GM12864 (cell line): ENCODE data around the gene SLC22A17.

ENCODE experiments used
- DNase-seq: peaks from one replicate; pipeline ENCODE4 v3.0.0-alpha.2; 2011; ENCODE audit warnings: low read depth
- H3K4me3 ChIP-seq: 2 replicates; pipeline ENCODE4 v1.5.1; 2011; ENCODE audit warnings: mild to moderate bottlenecking, low read depth, low read length, control low read depth
- CTCF ChIP-seq: IDR thresholded peaks from 2 replicates; pipeline ENCODE4 v1.5.1; 2011; ENCODE audit warnings: low read depth, mild to moderate bottlenecking, moderate library complexity, low read length, control low read depth, inconsistent platforms; ENCODE audit errors: missing control alignments

Gene SLC22A17

DNA sequence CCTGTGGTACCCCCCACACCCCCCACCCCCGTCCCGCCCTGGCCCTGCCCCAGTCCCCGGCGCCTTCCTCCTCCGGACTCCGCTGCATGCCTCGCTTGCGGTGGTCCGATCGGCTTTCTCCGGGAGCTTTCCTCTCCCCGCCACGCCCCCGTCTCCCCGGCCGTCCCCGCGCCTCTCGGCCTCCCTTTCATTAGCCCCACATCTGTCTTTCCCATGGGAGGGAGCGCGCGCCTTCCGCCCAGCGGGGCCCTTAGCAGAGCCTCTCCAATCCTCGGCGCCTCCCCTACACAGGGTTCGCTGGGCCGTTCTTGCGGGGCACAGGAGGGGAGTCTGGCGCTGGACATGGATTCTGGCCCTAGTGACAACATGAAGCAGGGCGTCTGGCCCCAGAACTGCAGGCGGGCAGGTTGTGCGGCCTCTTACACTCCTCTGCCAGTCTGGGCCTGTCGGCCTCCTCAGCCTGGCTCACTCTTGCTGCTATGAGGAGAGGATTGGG is 13.8 kb upstream of the SLC22A17 start:
- no peak for DNase-seq
- TF ChIP-seq CTCF, result no peak
- H3K4me3 ChIP-seq, result no peak overlapping the region

DNA sequence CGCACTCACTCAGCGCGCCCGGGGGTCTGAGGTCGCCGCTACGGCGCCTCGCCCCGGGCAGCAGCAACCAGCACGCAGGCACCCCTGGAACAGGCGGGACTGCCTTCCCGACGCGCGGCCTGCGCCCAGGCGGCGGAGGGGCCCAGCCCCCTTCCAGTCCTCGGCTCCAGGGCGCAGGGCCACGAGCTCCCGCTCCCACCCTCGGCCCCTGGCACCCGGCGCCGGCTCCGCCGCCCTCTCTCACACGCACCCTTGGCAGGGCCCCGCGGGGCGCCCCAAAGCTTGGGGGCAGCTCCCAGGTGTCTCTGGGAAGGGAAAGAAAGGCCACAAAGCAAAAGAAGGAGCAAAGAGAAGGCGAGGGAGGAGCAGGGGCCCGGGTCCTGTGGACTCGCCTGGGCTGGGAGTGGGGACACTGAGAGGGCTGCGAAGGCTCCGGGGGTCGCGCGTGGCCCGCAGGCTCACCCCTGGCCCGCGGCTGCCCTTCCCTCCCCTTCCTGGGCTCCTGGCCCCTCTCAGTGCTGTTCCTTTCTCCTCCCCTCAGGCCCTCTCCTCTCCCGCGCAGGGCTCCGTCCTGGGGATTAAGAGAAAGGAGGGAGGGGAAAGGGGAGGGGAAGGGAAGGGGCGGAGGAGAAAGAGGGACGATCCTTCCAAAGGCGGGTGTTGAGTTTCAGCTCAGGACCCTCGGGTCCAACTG is 13.2 kb upstream of the SLC22A17 start:
- DNase-seq, result no peak
- no peak for TF ChIP-seq CTCF
- H3K4me3 ChIP-seq, result no peak overlapping the region

DNA sequence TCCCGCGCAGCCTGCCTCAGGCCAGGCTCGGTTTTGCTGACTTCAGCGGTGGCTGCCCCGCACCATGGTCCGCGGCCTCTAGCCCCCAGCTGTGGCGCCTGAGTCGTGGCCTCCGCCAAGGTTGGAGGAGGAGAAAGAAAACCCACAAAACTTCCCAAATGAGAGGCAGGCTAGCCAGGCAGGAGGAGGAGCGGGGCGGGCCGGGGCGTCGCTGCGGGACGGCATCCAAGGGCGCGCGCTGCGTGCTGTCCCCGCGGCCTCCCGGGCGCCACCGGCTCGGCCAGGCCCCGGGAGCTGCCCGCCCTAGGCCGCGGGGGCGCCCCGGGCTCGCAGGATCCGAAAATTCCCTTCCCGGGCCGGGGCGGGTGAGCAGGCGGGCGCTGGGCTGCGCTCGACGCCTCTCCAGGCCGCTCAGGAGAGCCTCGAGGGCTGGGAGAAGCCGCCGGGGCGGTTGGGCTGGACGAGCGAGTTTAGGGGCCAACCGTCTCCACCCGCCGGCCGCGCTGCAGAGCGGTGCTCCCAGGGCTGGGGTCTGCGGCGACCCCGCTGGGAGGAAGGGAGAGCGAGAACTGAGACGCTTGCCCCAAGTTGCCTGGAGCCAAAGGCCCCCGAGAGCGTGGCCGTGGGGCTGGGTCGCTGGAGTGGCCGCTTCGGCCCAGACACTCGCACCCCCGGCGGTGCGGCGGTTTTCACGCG is 12.5 kb upstream of the SLC22A17 start, which contains the start of gene EFS:
EFS (minus strand) TSS at position 137 of the 696 bp plus-strand sequence. CDS start 147 bp downstream, outside the sequence.
- no peak for DNase-seq
- no peak for TF ChIP-seq CTCF
- H3K4me3 ChIP-seq, result no peak within 1 kb of the TSS

GRCh38 chr14:23364164-23365035 is 11.7 kb upstream of the SLC22A17 start:
- no peak for DNase-seq
- H3K4me3 ChIP-seq, result no peak overlapping the region
- no peak for TF ChIP-seq CTCF

GRCh38 chr14:23362200-23362599 is 9.5 kb upstream of the SLC22A17 start:
- H3K4me3 ChIP-seq, result no peak overlapping the region
- no peak for TF ChIP-seq CTCF
- no peak for DNase-seq

DNA sequence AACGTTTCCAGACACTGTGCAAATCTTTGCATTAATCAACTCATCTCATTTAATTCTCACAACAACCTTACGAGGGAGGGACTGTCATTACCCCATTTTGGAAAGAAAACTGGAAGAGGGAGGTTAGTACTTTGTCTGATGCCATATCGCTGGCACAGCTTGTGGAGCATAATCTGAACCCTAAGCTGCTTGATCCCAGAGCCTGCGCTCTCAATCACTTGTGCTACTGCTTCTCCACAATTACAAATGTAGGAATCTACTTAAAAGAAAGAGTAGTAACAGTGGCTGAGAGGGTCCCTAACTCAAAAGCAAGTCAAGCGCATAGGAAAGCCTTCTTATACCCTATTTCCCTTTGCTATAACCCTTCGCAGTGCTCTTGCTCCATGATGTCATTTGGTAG is 9.1 kb upstream of the SLC22A17 start:
- H3K4me3 ChIP-seq, result no peak overlapping the region
- DNase-seq, result no peak
- no peak for TF ChIP-seq CTCF
